SK-N-SH treated with all-trans-retinoic acid at 6 μM for 48 hours (cell line): ENCODE results near the gene NPBWR2.

Experiments
- ATAC-seq: fragments of 200-7000 bp; cut with Tn5 transposase; 3 replicates; pipeline ENCODE4 v1.9.1; 2020; ENCODE audit warnings: mild to moderate bottlenecking, moderate library complexity
- ARNTL ChIP-seq: fragments of 450-650 bp; formaldehyde crosslinking; IDR thresholded peaks from 2 replicates; pipeline ENCODE4 v1.5.0; 2020; ENCODE audit warnings: low read depth, mild to moderate bottlenecking, moderate library complexity, borderline replicate concordance
- BACH2 ChIP-seq: fragments of 250-450 bp; sonication (Bioruptor Pico); IDR thresholded peaks from 2 replicates; pipeline ENCODE4 v1.9.0; 2021; ENCODE audit warnings: mild to moderate bottlenecking, borderline replicate concordance
- CREB5 ChIP-seq: fragments of 250-450 bp; sonication (Bioruptor Pico); IDR thresholded peaks from 2 replicates; pipeline ENCODE4 v1.5.1; 2020; ENCODE audit warnings: low read depth, mild to moderate bottlenecking, moderate library complexity
- CSDC2 ChIP-seq: fragments of 250-450 bp; sonication (Bioruptor Pico); IDR thresholded peaks from 2 replicates; pipeline ENCODE4 v1.5.0; 2020; ENCODE audit warnings: mild to moderate bottlenecking, moderate library complexity
- CSRNP3 ChIP-seq: fragments of 250-450 bp; sonication (Bioruptor Pico); IDR thresholded peaks from 2 replicates; pipeline ENCODE4 v1.5.1; 2021; ENCODE audit warnings: mild to moderate bottlenecking, moderate library complexity
- ESRRG ChIP-seq: fragments of 250-450 bp; sonication (Bioruptor Pico); IDR thresholded peaks from 2 replicates; pipeline ENCODE4 v1.6.1; 2021; ENCODE audit warnings: mild to moderate bottlenecking
- GLIS3 ChIP-seq: fragments of 250-450 bp; sonication (Bioruptor Pico); IDR thresholded peaks from 2 replicates; pipeline ENCODE4 v1.5.0; 2020; ENCODE audit warnings: mild to moderate bottlenecking, moderate library complexity
- ISL1 ChIP-seq: fragments of 250-450 bp; sonication (Bioruptor Pico); IDR thresholded peaks from 2 replicates; pipeline ENCODE4 v2.1.2; 2022; ENCODE audit warnings: mild to moderate bottlenecking, moderate library complexity
- OSR1 ChIP-seq: fragments of 250-450 bp; sonication (Bioruptor Pico); IDR thresholded peaks from 2 replicates; pipeline ENCODE4 v1.8.0; 2022; ENCODE audit warnings: moderate library complexity, mild to moderate bottlenecking, inconsistent platforms
- PATZ1 ChIP-seq: fragments of 250-450 bp; sonication (Bioruptor Pico); IDR thresholded peaks from 2 replicates; pipeline ENCODE4 v1.8.0; 2020; ENCODE audit warnings: mild to moderate bottlenecking, moderate library complexity, borderline replicate concordance
- POU6F1 ChIP-seq: fragments of 250-450 bp; sonication (Bioruptor Pico); IDR thresholded peaks from 2 replicates; pipeline ENCODE4 v1.8.0; 2021; ENCODE audit warnings: low read depth, mild to moderate bottlenecking, moderate library complexity, borderline replicate concordance
- RARB ChIP-seq: fragments of 250-450 bp; sonication (Bioruptor Pico); IDR thresholded peaks from 2 replicates; pipeline ENCODE4 v1.8.0; 2021; ENCODE audit warnings: mild to moderate bottlenecking, moderate library complexity
- SNAI2 ChIP-seq: fragments of 250-450 bp; sonication (Bioruptor Pico); IDR thresholded peaks from 2 replicates; pipeline ENCODE4 v1.5.0; 2020; ENCODE audit warnings: mild to moderate bottlenecking, moderate library complexity
- TCF4 ChIP-seq: fragments of 250-450 bp; sonication (Bioruptor Pico); IDR thresholded peaks from 2 replicates; pipeline ENCODE4 v1.8.0; 2021; ENCODE audit warnings: mild to moderate bottlenecking, moderate library complexity, borderline replicate concordance
- TOX ChIP-seq: fragments of 250-450 bp; sonication (Bioruptor Pico); IDR thresholded peaks from 2 replicates; pipeline ENCODE4 v1.8.0; 2021; ENCODE audit warnings: mild to moderate bottlenecking, moderate library complexity, borderline replicate concordance
- TSHZ2 ChIP-seq: fragments of 250-450 bp; sonication (Bioruptor Pico); IDR thresholded peaks from 2 replicates; pipeline ENCODE4 v1.5.0; 2020; ENCODE audit warnings: mild to moderate bottlenecking, moderate library complexity
- ZC3H10 ChIP-seq: fragments of 250-450 bp; sonication (Bioruptor Pico); IDR thresholded peaks from 2 replicates; pipeline ENCODE4 v1.5.1; 2021; ENCODE audit warnings: mild to moderate bottlenecking, moderate library complexity
- ZFP3 ChIP-seq: fragments of 250-450 bp; sonication (Bioruptor Pico); IDR thresholded peaks from 2 replicates; pipeline ENCODE4 v1.5.0; 2020; ENCODE audit warnings: mild to moderate bottlenecking, moderate library complexity
- ZFP30 ChIP-seq: fragments of 450-650 bp; formaldehyde crosslinking; IDR thresholded peaks from 2 replicates; pipeline ENCODE4 v1.5.0; 2022; ENCODE audit warnings: mild to moderate bottlenecking, moderate library complexity
- ZNF70 ChIP-seq: fragments of 450-650 bp; formaldehyde crosslinking; IDR thresholded peaks from 2 replicates; pipeline ENCODE4 v1.5.0; 2020; ENCODE audit warnings: mild to moderate bottlenecking, moderate library complexity
- ZNF8 ChIP-seq: fragments of 450-650 bp; formaldehyde crosslinking; IDR thresholded peaks from 2 replicates; pipeline ENCODE4 v1.5.0; 2020; ENCODE audit warnings: mild to moderate bottlenecking, moderate library complexity

NPBWR2 gene

GRCh38 chr20:64072498-64073063 is 34.8 kb downstream of the NPBWR2 start:
- TF ChIP-seq BACH2 (no peak), ESRRG (CRISPR knock-in tag) (no peak), PATZ1 (CRISPR knock-in tag) (no peak), ZFP30 (no peak), ZFP3 (CRISPR knock-in tag) (no peak), SNAI2 (CRISPR knock-in tag) (no peak), ZNF70 (CRISPR knock-in tag) (no peak), ZNF8 (no peak), CSRNP3 (CRISPR knock-in tag) (no peak), OSR1 (CRISPR knock-in tag) (no peak), ARNTL (CRISPR knock-in tag) (no peak), TCF4 (CRISPR knock-in tag) (no peak), RARB (no peak), TSHZ2 (no peak), ISL1 (CRISPR knock-in tag) (no peak), CREB5 (CRISPR knock-in tag) (no peak), TOX (CRISPR knock-in tag) (no peak), CSDC2 (CRISPR knock-in tag) (no peak)
- ATAC-seq, result no peak

GRCh38 chr20:64071341-64072332 is 35.7 kb downstream of the NPBWR2 start:
- no peak for ATAC-seq
- TF ChIP-seq CSDC2 (CRISPR knock-in tag), result no peak
- no peak for TF ChIP-seq ZC3H10
- TF ChIP-seq POU6F1 (CRISPR knock-in tag), result no peak
- TF ChIP-seq BACH2, result no peak
- TF ChIP-seq CSRNP3 (CRISPR knock-in tag), result no peak
- no peak for TF ChIP-seq TSHZ2
- TF ChIP-seq GLIS3 (CRISPR knock-in tag), result no peak
- no peak for TF ChIP-seq ZFP30
- no peak for TF ChIP-seq ARNTL (CRISPR knock-in tag)
- no peak for TF ChIP-seq CREB5 (CRISPR knock-in tag)
